NCI-H446 treated with DMSO at 0.1 percent for 48 hours (cell line): ENCODE measurements around the gene SFTA2.
"Not testable (repeated sequence)": the region's sequence is repeated elsewhere in the genome, so short reads cannot be mapped to it uniquely, and the experiment has no call there.

Experiments used
- DNase-seq: peaks from one replicate; lab custom pipeline; 2025; lab: John Stamatoyannopoulos, UW

The SFTA2 gene

GRCh38 chr6:30942338-30943060 lies 10.5 kb upstream of the SFTA2 start:
- DNase-seq, result no peak

- DNase-seq, result no peak
Measured at GRCh38 chr6:30940361-30940986, 8.5 kb upstream of the SFTA2 start, which contains the start of gene MUCL3. Gene MUCL3 (plus strand): TSS chr6:30940973. CDS start chr6:30941000, 27 bp downstream.

GRCh38 chr6:30939473-30939872 lies 7.5 kb upstream of the SFTA2 start:
- DNase-seq, result peak; percentile 16

- DNase-seq, result no peak
Measured at GRCh38 chr6:30938730-30939129, 6.8 kb upstream of the SFTA2 start.

GRCh38 chr6:30937265-30937664 lies 5.3 kb upstream of the SFTA2 start:
- DNase-seq, result no peak

- no peak for DNase-seq
Measured at GRCh38 chr6:30935018-30935417, 3.0 kb upstream of the SFTA2 start.

GRCh38 chr6:30932665-30933365 lies 845 bp upstream of the SFTA2 start:
- DNase-seq, result no peak

GRCh38 chr6:30931272-30931671 lies 698 bp downstream of the SFTA2 start:
- no peak for DNase-seq

GRCh38 chr6:30930506-30930905 lies 1.5 kb downstream of the SFTA2 start:
- DNase-seq, result no peak

GRCh38 chr6:30928677-30929076 lies 3.3 kb downstream of the SFTA2 start:
- no peak for DNase-seq

- not testable (repeated sequence) for DNase-seq
Measured at GRCh38 chr6:30927080-30927479, 4.9 kb downstream of the SFTA2 start.

- no peak for DNase-seq
Measured at GRCh38 chr6:30926644-30927043, 5.3 kb downstream of the SFTA2 start.

GRCh38 chr6:30924040-30924627 lies 7.8 kb downstream of the SFTA2 start:
- DNase-seq, result not testable (repeated sequence)

GRCh38 chr6:30922447-30922852 lies 9.5 kb downstream of the SFTA2 start:
- DNase-seq, result no peak

GRCh38 chr6:30918670-30919069 lies 13.3 kb downstream of the SFTA2 start:
- no peak for DNase-seq

- DNase-seq, result no peak
Measured at GRCh38 chr6:30917487-30917886, 14.5 kb downstream of the SFTA2 start.

GRCh38 chr6:30917041-30917440 lies 14.9 kb downstream of the SFTA2 start:
- DNase-seq, result no peak

- DNase-seq, result peak; percentile 32
Measured at GRCh38 chr6:30915591-30915946, 16.4 kb downstream of the SFTA2 start.

GRCh38 chr6:30914854-30915590 lies 16.9 kb downstream of the SFTA2 start:
- no peak for DNase-seq

GRCh38 chr6:30914076-30914853 lies 17.7 kb downstream of the SFTA2 start, which contains the start of gene VARS2:
Gene VARS2 (plus strand): TSS chr6:30914238. CDS start chr6:30914837, 599 bp downstream.
- DNase-seq, result peak; percentile 66

- no peak for DNase-seq
Measured at GRCh38 chr6:30913721-30914075, 18.3 kb downstream of the SFTA2 start.
